HEK293 (cell line): ENCODE measurements around the gene SFXN1.

Experiments
- CTCF ChIP-seq: fragments of 450-650 bp; formaldehyde crosslinking; IDR thresholded peaks from 2 replicates; pipeline ENCODE4 v1.5.1; 2016; ENCODE audit warnings: missing biosample characterization, missing genetic modification characterization
- PRDM4 ChIP-seq: fragments of 450-650 bp; formaldehyde crosslinking; IDR thresholded peaks from 2 replicates; pipeline ENCODE4 v1.5.1; 2017; ENCODE audit warnings: missing biosample characterization, missing genetic modification characterization
- ZNF670 ChIP-seq: fragments of 450-650 bp; formaldehyde crosslinking; IDR thresholded peaks from 2 replicates; pipeline ENCODE4 v1.5.1; 2016; ENCODE audit warnings: missing biosample characterization, missing genetic modification characterization, low read depth

- TF ChIP-seq PRDM4 (tag by site-specific recombination) = no peak
- no peak for TF ChIP-seq CTCF (tag by site-specific recombination)
- no peak for TF ChIP-seq ZNF670 (tag by site-specific recombination)
These were observed 60.2 kb downstream of the SFXN1 start for GRCh38 chr5:175538576-175538975.
